Suppressor macrophage treated with lipopolysaccharide for 4 hours (primary cell): ENCODE data around the gene MX2.
"Not testable (repeated sequence)": the region's sequence is repeated elsewhere in the genome, so short reads cannot be mapped to it uniquely, and the experiment has no call there.

Experiments used
- DNase-seq: peaks from one replicate; pipeline ENCODE4 v3.0.0-alpha.2; 2020

MX2 gene

DNA sequence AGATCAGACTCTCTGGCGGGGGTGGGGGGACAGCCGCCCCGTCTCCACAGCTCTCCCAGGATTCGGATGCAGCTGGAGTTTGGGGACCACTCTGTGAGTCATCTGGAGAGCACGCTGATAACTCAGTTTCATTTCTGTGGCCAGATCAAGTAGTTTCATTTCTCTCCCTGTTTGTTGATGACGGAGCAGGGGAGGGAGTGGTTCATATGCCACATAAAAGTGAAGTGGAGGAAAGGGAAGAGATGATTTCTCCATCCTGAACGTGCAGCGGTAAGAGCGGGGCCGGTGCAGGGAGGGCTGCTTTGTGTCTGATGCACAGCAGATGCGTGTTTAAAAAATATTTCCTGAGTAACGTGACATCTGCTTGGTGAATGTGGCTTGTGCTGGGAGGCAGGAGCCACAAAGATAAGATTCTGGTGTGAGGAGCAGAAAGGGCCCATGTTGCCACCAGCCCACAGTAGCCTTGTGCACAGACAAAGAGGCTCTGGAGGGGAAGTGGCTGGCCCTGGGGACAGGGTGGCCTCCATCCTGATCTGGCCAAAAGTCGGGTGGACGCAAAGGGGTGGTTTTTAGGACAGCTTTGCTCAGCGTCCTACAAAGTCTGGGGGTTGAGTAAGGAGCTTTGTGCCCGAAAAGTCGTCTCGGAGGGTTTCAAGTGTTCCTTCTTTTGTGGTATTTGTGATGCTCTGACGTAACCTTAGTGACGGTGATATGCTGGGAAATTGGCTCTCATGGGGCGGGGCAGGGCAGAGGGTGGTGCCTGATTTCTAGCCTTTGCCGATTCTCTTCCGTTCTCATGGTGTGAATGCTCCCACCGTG lies at the start of gene MX2:
MX2 (plus strand) TSS at position 242 of the 819 bp plus-strand sequence. CDS start 14,880 bp downstream, outside the sequence.
- DNase-seq: peak; percentile 97

- DNase-seq: not testable (repeated sequence)
These were observed 48.3 kb upstream of the MX2 start for GRCh38 chr21:41313285-41314164.

DNA sequence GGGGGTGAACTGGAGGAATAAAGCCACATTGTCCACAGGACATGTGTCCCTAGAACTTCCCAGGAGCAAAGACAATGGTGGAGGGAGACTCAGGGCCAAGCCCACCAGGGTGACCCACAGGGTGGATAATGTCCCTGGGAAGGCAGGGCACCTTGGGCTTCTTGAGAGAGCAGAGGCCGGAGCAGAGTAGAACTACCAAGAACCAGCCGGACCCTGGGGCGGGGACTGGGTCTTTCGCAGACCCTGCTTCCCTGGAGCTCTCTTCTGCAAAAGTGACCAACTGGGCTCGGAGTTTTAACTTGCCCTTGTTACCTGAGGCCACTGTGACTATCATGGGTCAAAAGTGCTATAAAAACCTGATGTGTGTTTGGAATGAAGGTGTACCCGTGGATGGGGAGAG lies 46.1 kb upstream of the MX2 start:
- DNase-seq: no peak

GRCh38 chr21:41316200-41317062 lies 45.4 kb upstream of the MX2 start, which contains the start of gene FAM3B:
FAM3B (plus strand) TSS chr21:41316801; CDS start chr21:41316880, 79 bp downstream.
- no peak for DNase-seq

- no peak for DNase-seq
These were observed 44.8 kb upstream of the MX2 start for GRCh38 chr21:41317063-41317392.

GRCh38 chr21:41317458-41317857 lies 44.4 kb upstream of the MX2 start:
- DNase-seq: no peak

- DNase-seq: no peak
These were observed 43.6 kb upstream of the MX2 start for GRCh38 chr21:41318218-41318617.

DNA sequence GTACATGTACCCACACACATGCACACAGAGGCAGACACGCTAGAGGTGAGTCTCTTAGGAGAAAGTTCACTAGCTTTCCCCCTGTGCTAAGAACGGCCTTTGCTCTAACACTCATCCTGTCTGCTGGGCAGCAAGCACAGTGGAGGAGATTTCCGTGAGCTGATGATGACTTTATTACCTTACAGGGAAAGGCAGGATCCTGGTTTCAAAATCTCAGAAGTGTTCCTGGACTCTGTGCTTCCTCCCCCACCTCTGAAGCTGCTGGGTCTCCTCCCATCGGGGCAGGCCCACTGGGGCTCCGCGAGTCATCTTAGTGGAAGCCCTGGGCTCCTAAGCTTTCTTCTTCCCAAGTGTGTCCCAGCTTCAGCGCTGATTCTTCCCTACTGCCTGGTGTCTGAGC lies 42.6 kb upstream of the MX2 start:
- DNase-seq: no peak

- DNase-seq: no peak
These were observed 40.5 kb upstream of the MX2 start for GRCh38 chr21:41321211-41321907.

DNA sequence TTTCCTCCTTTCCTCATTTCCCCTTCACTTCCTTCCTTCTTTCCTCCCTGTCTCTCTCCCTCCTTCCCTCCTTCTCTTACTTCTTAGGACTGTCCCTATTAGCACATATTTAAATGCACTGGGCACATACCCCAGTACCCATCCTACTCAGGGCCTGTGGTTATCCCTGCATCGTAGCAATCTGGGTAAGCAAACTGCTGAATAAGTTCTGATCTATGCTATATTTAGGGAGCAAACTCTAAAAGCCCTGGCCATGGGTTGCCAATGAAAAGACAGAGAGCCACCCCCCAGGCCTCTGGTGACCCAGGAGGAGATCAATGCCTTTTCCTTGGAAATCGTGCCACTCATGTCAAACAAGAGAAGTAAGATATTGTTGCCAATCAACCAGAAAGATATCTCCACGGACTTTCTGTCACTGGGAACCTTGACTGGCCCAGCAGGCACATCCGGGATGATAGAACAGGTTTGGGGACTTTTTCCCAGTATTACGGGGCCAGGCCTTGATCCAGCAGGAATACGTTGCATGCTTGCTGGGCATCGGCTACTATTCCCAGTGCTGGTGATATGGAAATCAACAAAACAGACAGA lies 39.8 kb upstream of the MX2 start:
- no peak for DNase-seq

- DNase-seq: no peak
These were observed 39.1 kb upstream of the MX2 start for GRCh38 chr21:41322496-41323382.

DNA sequence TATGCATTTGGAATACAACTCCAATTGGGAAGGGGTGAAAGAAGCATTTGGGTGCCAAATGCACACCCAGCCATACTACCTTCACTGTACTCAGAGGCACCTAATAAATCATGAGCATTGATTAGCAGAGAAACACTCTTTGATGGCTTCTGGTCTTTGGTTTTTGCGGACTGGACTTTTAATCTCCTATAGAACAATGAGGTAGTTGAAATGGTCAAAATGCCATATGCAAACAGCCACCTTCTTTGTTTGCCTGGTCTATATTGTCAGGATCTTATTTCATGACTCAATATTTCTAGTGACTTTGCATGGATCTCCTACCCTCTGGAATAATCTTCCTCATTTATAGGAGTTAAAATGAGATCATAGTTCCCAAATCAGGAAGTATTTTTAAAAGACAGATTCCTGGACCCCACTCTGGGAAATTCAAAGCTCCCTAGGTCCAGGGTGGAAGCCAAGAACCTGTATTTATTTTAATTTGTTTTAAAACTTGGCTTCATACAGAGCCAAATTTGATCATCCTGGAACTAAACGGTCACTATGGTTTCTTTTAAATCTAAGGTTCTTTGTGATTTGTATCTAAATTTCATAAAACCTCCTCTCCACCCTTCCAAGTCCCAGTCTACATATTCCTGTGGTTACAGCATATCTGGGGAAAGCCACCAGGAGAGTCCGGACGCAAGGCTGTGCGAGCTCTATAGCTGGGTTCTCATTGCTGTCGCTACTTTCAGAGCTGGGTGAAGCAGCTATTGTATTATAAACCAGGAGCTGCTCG lies 36.5 kb upstream of the MX2 start:
- DNase-seq: no peak

DNA sequence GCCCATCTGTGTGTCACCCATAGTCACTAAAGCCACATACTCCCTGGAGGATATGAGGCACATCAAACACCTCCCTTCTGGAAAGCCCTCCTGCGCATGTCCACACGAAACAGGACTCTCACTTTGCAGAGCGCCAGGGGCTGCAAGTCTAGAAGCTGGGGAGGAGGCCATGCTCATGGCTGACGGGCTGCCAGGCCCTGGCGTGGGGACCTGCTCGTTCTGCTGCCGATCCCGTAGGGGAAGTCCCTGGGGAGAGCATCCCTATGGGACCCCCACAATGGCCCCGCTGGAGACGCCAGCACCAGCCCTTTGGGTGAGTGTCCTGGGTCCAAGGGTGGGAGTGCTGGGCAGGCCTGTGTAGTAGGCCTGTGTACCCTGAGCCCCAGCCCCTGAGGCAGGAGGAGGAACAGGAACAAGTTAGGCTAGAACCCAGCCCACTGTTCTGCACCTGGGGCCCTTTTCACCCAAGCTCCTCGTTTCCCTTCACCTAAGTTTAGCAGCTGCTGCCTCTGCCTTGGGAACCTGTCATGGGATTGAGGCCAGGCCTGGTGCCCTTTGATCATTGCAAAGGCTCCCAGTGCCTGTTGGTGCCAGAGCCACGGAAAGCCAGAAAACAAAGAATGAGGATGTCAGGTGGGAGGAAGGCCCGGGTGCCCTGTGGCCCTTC lies 35.3 kb upstream of the MX2 start:
- DNase-seq: no peak

GRCh38 chr21:41327753-41328152 lies 34.1 kb upstream of the MX2 start:
- DNase-seq: no peak

- DNase-seq: no peak
These were observed 32.9 kb upstream of the MX2 start for GRCh38 chr21:41328660-41329607.

DNA sequence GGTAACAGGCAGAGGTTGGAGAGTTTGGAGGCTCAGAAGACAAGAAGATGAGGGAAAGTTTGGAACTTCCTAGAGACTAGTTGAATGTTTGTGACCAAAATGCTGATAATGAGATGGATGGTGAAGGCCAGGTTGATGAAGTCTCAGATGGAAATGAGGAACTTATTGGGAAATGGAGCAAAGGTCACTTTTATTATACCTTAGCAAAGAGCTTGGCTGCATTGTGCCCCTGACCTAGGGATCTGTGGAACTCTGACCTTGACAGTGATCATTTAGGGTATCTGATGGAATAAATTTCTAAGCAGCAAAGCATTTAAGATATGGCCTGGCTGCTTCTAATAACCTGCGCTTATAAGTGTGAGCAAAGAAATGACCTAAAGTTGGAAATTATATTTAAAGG lies 28.1 kb upstream of the MX2 start:
- DNase-seq: no peak

DNA sequence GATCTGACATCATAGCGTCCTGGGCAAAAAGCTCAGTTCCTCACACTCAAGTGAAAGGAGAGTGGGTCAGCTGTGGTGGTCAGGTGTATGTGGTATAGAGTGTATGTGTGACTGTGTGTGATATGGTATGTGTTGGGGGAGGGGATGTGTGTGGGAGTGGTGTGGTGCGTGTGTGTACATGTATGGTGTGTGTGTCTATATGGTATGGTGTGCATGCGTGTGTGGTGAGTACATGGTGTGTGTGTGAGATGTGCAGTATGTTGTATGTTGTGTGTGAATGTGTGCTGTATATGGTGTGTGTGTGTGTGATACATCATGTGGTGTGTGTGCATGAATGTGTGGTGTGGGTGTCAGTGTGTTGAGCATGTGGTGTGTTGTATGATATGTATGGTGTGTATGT lies 24.3 kb upstream of the MX2 start:
- no peak for DNase-seq

DNA sequence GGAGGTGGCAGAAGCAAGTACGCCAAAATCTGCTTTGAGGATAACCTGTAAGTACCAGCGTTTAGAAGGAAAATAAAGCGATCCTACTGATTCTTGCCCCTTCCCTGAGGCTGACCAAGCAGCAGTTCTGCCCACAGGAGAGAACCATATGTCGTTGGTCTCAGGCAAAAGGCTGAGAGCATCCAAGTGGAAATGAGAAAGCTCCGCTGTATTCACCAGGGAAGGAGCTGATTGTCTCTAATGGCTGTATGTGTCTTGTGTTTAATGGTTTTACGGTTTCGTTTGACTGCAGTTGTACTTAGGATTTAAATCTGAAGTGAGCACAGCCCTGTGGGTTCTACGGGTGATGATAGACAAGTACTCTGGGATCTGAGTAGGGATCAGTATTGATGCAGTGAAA lies 23.4 kb upstream of the MX2 start:
- DNase-seq: no peak
